ENCODE results near the gene SETD4.

DNA sequence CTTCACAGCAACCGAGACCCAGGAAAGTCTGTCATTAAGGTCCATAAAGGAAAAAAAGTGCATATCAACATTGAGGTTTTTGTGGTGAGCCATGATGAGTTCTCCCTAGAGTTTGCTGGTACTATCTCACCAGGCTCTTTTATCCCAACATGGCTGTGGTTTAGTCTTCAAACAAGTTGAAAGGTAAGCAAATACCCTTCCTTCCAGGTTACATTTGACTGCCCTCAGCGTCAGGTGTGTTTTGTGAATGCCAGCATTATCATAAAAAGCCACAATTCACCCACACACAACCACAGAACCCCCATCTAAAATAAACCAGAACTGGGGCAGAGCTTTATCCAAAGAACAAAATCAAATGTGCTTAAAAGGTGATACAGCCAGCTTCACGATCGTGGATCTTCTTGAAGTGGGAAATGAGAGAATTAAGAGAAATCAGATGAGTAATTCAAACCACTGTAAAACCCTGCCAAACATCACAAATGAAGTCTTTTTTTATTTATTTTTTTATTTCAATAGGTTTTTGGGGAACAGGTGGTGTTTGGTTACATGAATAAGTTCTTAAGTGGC lies 64.7 kb downstream of the SETD4 start:
- TF ChIP-seq, protein P1, sequence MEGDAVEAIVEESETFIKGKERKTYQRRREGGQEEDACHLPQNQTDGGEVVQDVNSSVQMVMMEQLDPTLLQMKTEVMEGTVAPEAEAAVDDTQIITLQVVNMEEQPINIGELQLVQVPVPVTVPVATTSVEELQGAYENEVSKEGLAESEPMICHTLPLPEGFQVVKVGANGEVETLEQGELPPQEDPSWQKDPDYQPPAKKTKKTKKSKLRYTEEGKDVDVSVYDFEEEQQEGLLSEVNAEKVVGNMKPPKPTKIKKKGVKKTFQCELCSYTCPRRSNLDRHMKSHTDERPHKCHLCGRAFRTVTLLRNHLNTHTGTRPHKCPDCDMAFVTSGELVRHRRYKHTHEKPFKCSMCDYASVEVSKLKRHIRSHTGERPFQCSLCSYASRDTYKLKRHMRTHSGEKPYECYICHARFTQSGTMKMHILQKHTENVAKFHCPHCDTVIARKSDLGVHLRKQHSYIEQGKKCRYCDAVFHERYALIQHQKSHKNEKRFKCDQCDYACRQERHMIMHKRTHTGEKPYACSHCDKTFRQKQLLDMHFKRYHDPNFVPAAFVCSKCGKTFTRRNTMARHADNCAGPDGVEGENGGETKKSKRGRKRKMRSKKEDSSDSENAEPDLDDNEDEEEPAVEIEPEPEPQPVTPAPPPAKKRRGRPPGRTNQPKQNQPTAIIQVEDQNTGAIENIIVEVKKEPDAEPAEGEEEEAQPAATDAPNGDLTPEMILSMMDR (IDR thresholded peaks at IDR 0.05), result no peak
- TF ChIP-seq POLR2A (IDR thresholded peaks at IDR 0.05), result no peak

Measured in right lobe of liver (tissue), 4 donors.